ENCODE data around the gene RNF144A. TPM values are rescaled to one million over a fixed set of nuclear protein-coding genes. Genes with fewer than 3 reads are reported as not detected.

Gene RNF144A
- total and polyA plus RNA-seq, 2 of the 13 experiments (the other 11 are each of a cell fraction or from before 2014, with no cell fraction given), result 13.9 to 16.5 TPM

- no peak overlapping the region for H2AFZ ChIP-seq (ENCODE audit: low read length)
- H3K36me3 ChIP-seq (replicated peaks in 1 of 2; ENCODE audit: control insufficient read depth in 1 of 2, insufficient read depth in 2 of 2, low read length in 2 of 2), result no peaks in the 10 kb centered on the region; a peak in 2 of 5 replicates
- FAIRE-seq, result no peak
- no peak for ATAC-seq
- no peak overlapping the region for H3K27ac ChIP-seq (ENCODE audit: extremely low read length, insufficient read depth, low read length)
- no peak overlapping the region for H3K9ac ChIP-seq (ENCODE audit: insufficient read depth, low read depth, low read length)
- H3K4me1 ChIP-seq (ENCODE audit: insufficient read depth, low read length), result peaks cover 45% of the 10 kb centered on the region
- peaks cover 16% of the 10 kb centered on the region for H3K79me2 ChIP-seq (ENCODE audit: insufficient read depth, low read length)
- POLR2A ChIA-PET, result no interaction called here
- H3K9me3 ChIP-seq (ENCODE audit: low read length), result no peaks in the 10 kb centered on the region
- H3K27me3 ChIP-seq (ENCODE audit: control insufficient read depth in 1 of 2, insufficient read depth in 2 of 2, low read length in 2 of 2), result no peaks in the 10 kb centered on the region
- intact Hi-C loops (cut with micrococcal nuclease; ENCODE audit: unreplicated experiment), result no loop called here
- in situ Hi-C loops (cut with HindIII; ENCODE audit: extremely low pct_ligation_motif_present, low pct_unique_long_range_greater_than_20kb), result no loop called here
- 96% methylated on average over 9 of the region's 9 CpGs for WGBS (ENCODE audit: low lambda C conversion rate)
- H3K4me3 ChIP-seq (replicated peaks in 1 of 3; ENCODE audit: insufficient read depth in 1 of 3, low read depth in 2 of 3, low read length in 3 of 3), result no peak overlapping the region
- DNase-seq (ENCODE audit: low spot score), result no peak
- TF ChIP-seq ATRX (CRISPR knock-in tag; IDR thresholded peaks at IDR 0.05; ENCODE audit: borderline replicate concordance) (no peak), ZNF709 (CRISPR knock-in tag; IDR thresholded peaks at IDR 0.05) (0 out of 2 replicates have a peak, but pooled peaks have one; percentile 33)
- no peak overlapping the region for H3K4me2 ChIP-seq (ENCODE audit: low read depth, low read length)
- CTCF ChIA-PET (ENCODE audit: low intra/inter-chr PET ratio, low total read pairs), result no interaction called here
- BruUV-seq (replicated peaks), result no TSS peak
- no peaks in the 10 kb centered on the region; the same call in none of the 2 replicates for H4K20me1 ChIP-seq (ENCODE audit: insufficient read depth, low read length)
These were observed 11.2 kb downstream of the RNF144A start for GRCh38 chr2:6928452-6928851.

- ChIA-PET CTCF (ENCODE audit: low intra/inter-chr PET ratio, low total read pairs) (no interaction called here), POLR2A (no interaction called here)
- Histone ChIP-seq H3K9ac (ENCODE audit: insufficient read depth, low read depth, low read length) (no peak overlapping the region), H3K36me3 (replicated peaks in 1 of 2; ENCODE audit: control insufficient read depth in 1 of 2, insufficient read depth in 2 of 2, low read length in 2 of 2) (no peaks in the 10 kb centered on the region; a peak in 2 of 5 replicates), H3K27ac (ENCODE audit: extremely low read length, insufficient read depth, low read length) (no peak overlapping the region), H3K9me3 (ENCODE audit: low read length) (no peaks in the 10 kb centered on the region), H2AFZ (ENCODE audit: low read length) (no peak overlapping the region), H3K4me1 (ENCODE audit: insufficient read depth, low read length) (peaks cover 44% of the 10 kb centered on the region), H3K79me2 (ENCODE audit: insufficient read depth, low read length) (peaks cover 12% of the 10 kb centered on the region), H3K4me3 (replicated peaks in 1 of 3; ENCODE audit: insufficient read depth in 1 of 3, low read depth in 2 of 3, low read length in 3 of 3) (no peak overlapping the region), H3K4me2 (ENCODE audit: low read depth, low read length) (no peak overlapping the region), H3K27me3 (ENCODE audit: control insufficient read depth in 1 of 2, insufficient read depth in 2 of 2, low read length in 2 of 2) (no peaks in the 10 kb centered on the region), H4K20me1 (ENCODE audit: insufficient read depth, low read length) (no peaks in the 10 kb centered on the region; the same call in none of the 2 replicates)
- BruUV-seq (replicated peaks), result no TSS peak
- TF ChIP-seq CEBPB (IDR thresholded peaks at IDR 0.05; ENCODE audit: borderline replicate concordance, low read depth, low read length) (peak; percentile 56; the same call in 1 of the 2 replicates), NCOA1 (CRISPR knock-in tag; IDR thresholded peaks at IDR 0.05) (no peak)
- ATAC-seq (no peak), FAIRE-seq (no peak), DNase-seq (ENCODE audit: low spot score) (no peak)
- in situ Hi-C loops (cut with HindIII; ENCODE audit: extremely low pct_ligation_motif_present, low pct_unique_long_range_greater_than_20kb) (no loop called here), intact Hi-C loops (cut with micrococcal nuclease; ENCODE audit: unreplicated experiment) (no loop called here)
- 95% methylated on average over 6 of the region's 6 CpGs for WGBS (ENCODE audit: low lambda C conversion rate)
These were observed 12.1 kb downstream of the RNF144A start for GRCh38 chr2:6929196-6929819.

All from HepG2 (cell line).